SK-N-SH treated with all-trans-retinoic acid at 6 μM for 48 hours (cell line): ENCODE results near the gene TEKT3.

Source experiments
- ATAC-seq: fragments of 200-7000 bp; cut with Tn5 transposase; 3 replicates; pipeline ENCODE4 v1.9.1; 2020; ENCODE audit warnings: mild to moderate bottlenecking, moderate library complexity
- ARNTL ChIP-seq: fragments of 450-650 bp; formaldehyde crosslinking; IDR thresholded peaks from 2 replicates; pipeline ENCODE4 v1.5.0; 2020; ENCODE audit warnings: low read depth, mild to moderate bottlenecking, moderate library complexity, borderline replicate concordance
- BACH2 ChIP-seq: fragments of 250-450 bp; sonication (Bioruptor Pico); IDR thresholded peaks from 2 replicates; pipeline ENCODE4 v1.9.0; 2021; ENCODE audit warnings: mild to moderate bottlenecking, borderline replicate concordance
- CREB5 ChIP-seq: fragments of 250-450 bp; sonication (Bioruptor Pico); IDR thresholded peaks from 2 replicates; pipeline ENCODE4 v1.5.1; 2020; ENCODE audit warnings: low read depth, mild to moderate bottlenecking, moderate library complexity
- CSDC2 ChIP-seq: fragments of 250-450 bp; sonication (Bioruptor Pico); IDR thresholded peaks from 2 replicates; pipeline ENCODE4 v1.5.0; 2020; ENCODE audit warnings: mild to moderate bottlenecking, moderate library complexity
- CSRNP3 ChIP-seq: fragments of 250-450 bp; sonication (Bioruptor Pico); IDR thresholded peaks from 2 replicates; pipeline ENCODE4 v1.5.1; 2021; ENCODE audit warnings: mild to moderate bottlenecking, moderate library complexity
- ESRRG ChIP-seq: fragments of 250-450 bp; sonication (Bioruptor Pico); IDR thresholded peaks from 2 replicates; pipeline ENCODE4 v1.6.1; 2021; ENCODE audit warnings: mild to moderate bottlenecking
- GLIS3 ChIP-seq: fragments of 250-450 bp; sonication (Bioruptor Pico); IDR thresholded peaks from 2 replicates; pipeline ENCODE4 v1.5.0; 2020; ENCODE audit warnings: mild to moderate bottlenecking, moderate library complexity
- ISL1 ChIP-seq: fragments of 250-450 bp; sonication (Bioruptor Pico); IDR thresholded peaks from 2 replicates; pipeline ENCODE4 v2.1.2; 2022; ENCODE audit warnings: mild to moderate bottlenecking, moderate library complexity
- OSR1 ChIP-seq: fragments of 250-450 bp; sonication (Bioruptor Pico); IDR thresholded peaks from 2 replicates; pipeline ENCODE4 v1.8.0; 2022; ENCODE audit warnings: moderate library complexity, mild to moderate bottlenecking, inconsistent platforms
- PATZ1 ChIP-seq: fragments of 250-450 bp; sonication (Bioruptor Pico); IDR thresholded peaks from 2 replicates; pipeline ENCODE4 v1.8.0; 2020; ENCODE audit warnings: mild to moderate bottlenecking, moderate library complexity, borderline replicate concordance
- POU6F1 ChIP-seq: fragments of 250-450 bp; sonication (Bioruptor Pico); IDR thresholded peaks from 2 replicates; pipeline ENCODE4 v1.8.0; 2021; ENCODE audit warnings: low read depth, mild to moderate bottlenecking, moderate library complexity, borderline replicate concordance
- PPARA ChIP-seq: fragments of 250-450 bp; sonication (Bioruptor Pico); IDR thresholded peaks from 2 replicates; pipeline ENCODE4 v1.5.0; 2020; ENCODE audit warnings: mild to moderate bottlenecking, borderline replicate concordance
- RARB ChIP-seq: fragments of 250-450 bp; sonication (Bioruptor Pico); IDR thresholded peaks from 2 replicates; pipeline ENCODE4 v1.8.0; 2021; ENCODE audit warnings: mild to moderate bottlenecking, moderate library complexity
- SNAI2 ChIP-seq: fragments of 250-450 bp; sonication (Bioruptor Pico); IDR thresholded peaks from 2 replicates; pipeline ENCODE4 v1.5.0; 2020; ENCODE audit warnings: mild to moderate bottlenecking, moderate library complexity
- TSHZ2 ChIP-seq: fragments of 250-450 bp; sonication (Bioruptor Pico); IDR thresholded peaks from 2 replicates; pipeline ENCODE4 v1.5.0; 2020; ENCODE audit warnings: mild to moderate bottlenecking, moderate library complexity
- ZC3H10 ChIP-seq: fragments of 250-450 bp; sonication (Bioruptor Pico); IDR thresholded peaks from 2 replicates; pipeline ENCODE4 v1.5.1; 2021; ENCODE audit warnings: mild to moderate bottlenecking, moderate library complexity
- ZFP3 ChIP-seq: fragments of 250-450 bp; sonication (Bioruptor Pico); IDR thresholded peaks from 2 replicates; pipeline ENCODE4 v1.5.0; 2020; ENCODE audit warnings: mild to moderate bottlenecking, moderate library complexity
- ZFP30 ChIP-seq: fragments of 450-650 bp; formaldehyde crosslinking; IDR thresholded peaks from 2 replicates; pipeline ENCODE4 v1.5.0; 2022; ENCODE audit warnings: mild to moderate bottlenecking, moderate library complexity
- ZNF8 ChIP-seq: fragments of 450-650 bp; formaldehyde crosslinking; IDR thresholded peaks from 2 replicates; pipeline ENCODE4 v1.5.0; 2020; ENCODE audit warnings: mild to moderate bottlenecking, moderate library complexity

Gene TEKT3

GRCh38 chr17:15285466-15285865, 55.9 kb downstream of the TEKT3 start:
- TF ChIP-seq TSHZ2 (no peak), PATZ1 (no peak), ESRRG (no peak), OSR1 (CRISPR knock-in tag) (no peak)
- no peak for ATAC-seq

GRCh38 chr17:15284537-15284936, 56.9 kb downstream of the TEKT3 start:
- no peak for TF ChIP-seq TSHZ2
- no peak for TF ChIP-seq ESRRG
- TF ChIP-seq CREB5 (CRISPR knock-in tag): no peak
- no peak for TF ChIP-seq CSRNP3 (CRISPR knock-in tag)
- no peak for TF ChIP-seq ARNTL (CRISPR knock-in tag)
- no peak for ATAC-seq

GRCh38 chr17:15284107-15284506, 57.3 kb downstream of the TEKT3 start:
- TF ChIP-seq POU6F1 (CRISPR knock-in tag): no peak
- no peak for TF ChIP-seq CSRNP3 (CRISPR knock-in tag)
- TF ChIP-seq ARNTL (CRISPR knock-in tag): no peak
- TF ChIP-seq ZNF8: no peak
- TF ChIP-seq CSDC2 (CRISPR knock-in tag): no peak
- TF ChIP-seq ISL1 (CRISPR knock-in tag): no peak
- TF ChIP-seq PPARA (CRISPR knock-in tag): no peak
- TF ChIP-seq BACH2 (CRISPR knock-in tag): no peak
- no peak for TF ChIP-seq TSHZ2
- no peak for TF ChIP-seq OSR1 (CRISPR knock-in tag)
- TF ChIP-seq GLIS3: no peak
- no peak for TF ChIP-seq ZFP3 (CRISPR knock-in tag)
- TF ChIP-seq CREB5 (CRISPR knock-in tag): no peak
- no peak for TF ChIP-seq ZFP30 (CRISPR knock-in tag)
- TF ChIP-seq SNAI2 (CRISPR knock-in tag): no peak
- TF ChIP-seq ESRRG: no peak
- TF ChIP-seq ZC3H10 (CRISPR knock-in tag): no peak
- TF ChIP-seq RARB (CRISPR knock-in tag): no peak

More at GRCh38 chr17:15284107-15284506, 57.3 kb downstream of the TEKT3 start:
- ATAC-seq: no peak
